Liver (tissue), 9 donors: ENCODE data around the gene FGF1. TPM values are rescaled to one million over a fixed set of nuclear protein-coding genes. Genes with fewer than 3 reads are reported as not detected.

Experiments used
- DNase-seq: peaks from one replicate; pipeline ENCODE4 v3.0.0-alpha.2; 2017; ENCODE audit warnings: low spot score
- H3K27ac ChIP-seq, 2 donors: one replicate each; pipeline ENCODE4 v1.7.0; 2013; ENCODE audit warnings: inconsistent platforms in 2 of 2, low read length in 2 of 2, control low read depth in 1 of 2, low read depth in 1 of 2, mild to moderate bottlenecking in 1 of 2
- H3K27me3 ChIP-seq, 4 donors: one replicate each; pipeline versions ENCODE4 v1.6.1 to v1.7.0; 2013; ENCODE audit warnings: low read length in 3 of 4, inconsistent platforms in 1 of 4, mild to moderate bottlenecking in 1 of 4, moderate library complexity in 1 of 4; ENCODE audit not compliant: control insufficient read depth in 4 of 4, insufficient read depth in 4 of 4
- H3K36me3 ChIP-seq, 4 donors: one replicate each; pipeline versions ENCODE4 v1.6.1 to v1.7.0; 2013; ENCODE audit warnings: low read length in 3 of 4, mild to moderate bottlenecking in 3 of 4, low read depth in 1 of 4, moderate library complexity in 1 of 4; ENCODE audit not compliant: control insufficient read depth in 4 of 4, insufficient read depth in 3 of 4
- H3K4me1 ChIP-seq, 4 donors: one replicate each; pipeline versions ENCODE4 v1.6.1 to v1.7.0; 2013; ENCODE audit warnings: low read length in 3 of 4, mild to moderate bottlenecking in 3 of 4, moderate library complexity in 1 of 4; ENCODE audit not compliant: control insufficient read depth in 4 of 4, insufficient read depth in 4 of 4
- H3K4me3 ChIP-seq, 3 donors: one replicate each; pipeline versions ENCODE4 v1.6.1 to v1.7.0; 2013; ENCODE audit warnings: low read length in 3 of 3, control low read depth in 1 of 3, low read depth in 1 of 3, mild to moderate bottlenecking in 1 of 3
- H3K9ac ChIP-seq, 2 donors: one replicate each; pipeline ENCODE4 v1.7.0; 2013; ENCODE audit warnings: low read length in 2 of 2, mild to moderate bottlenecking in 2 of 2, moderate library complexity in 2 of 2, control low read depth in 1 of 2, low read depth in 1 of 2
- H3K9me3 ChIP-seq, 4 donors: one replicate each; pipeline versions ENCODE4 v1.6.1 to v1.7.0; 2013; ENCODE audit warnings: low read length in 3 of 4; ENCODE audit not compliant: control insufficient read depth in 4 of 4
- ATF3 ChIP-seq: IDR thresholded peaks from 2 replicates; pipeline ENCODE4 v1.6.1; 2016; ENCODE audit warnings: antibody characterized with exemption
- CTCF ChIP-seq: fragments of 150-350 bp; IDR thresholded peaks from 2 replicates; pipeline ENCODE4 v1.5.1; 2017; ENCODE audit warnings: improper control_type of control experiment, low read depth, low read length; ENCODE audit not compliant: missing input control
- EGR1 ChIP-seq, 2 donors: IDR thresholded peaks; 2 replicates each; pipeline ENCODE4 v1.6.1; 2016 to 2018; ENCODE audit warnings: antibody characterized with exemption in 2 of 2, low read depth in 2 of 2
- FOXA1 ChIP-seq: IDR thresholded peaks from 2 replicates; pipeline ENCODE4 v1.6.1; 2016; ENCODE audit warnings: antibody characterized with exemption
- GABPA ChIP-seq, 2 donors: IDR thresholded peaks in 1 of 2; conservative IDR thresholded peaks in 1 of 2; 2 replicates each; pipeline ENCODE4 v1.6.1; 2016; ENCODE audit warnings: antibody characterized with exemption in 2 of 2, mild to moderate bottlenecking in 1 of 2, moderate library complexity in 1 of 2
- HNF4A ChIP-seq, 2 donors: conservative IDR thresholded peaks; 2 replicates each; pipeline ENCODE4 v1.6.1; 2016; ENCODE audit warnings: antibody characterized with exemption in 2 of 2, mild to moderate bottlenecking in 2 of 2
- HNF4G ChIP-seq: IDR thresholded peaks from 2 replicates; pipeline ENCODE4 v1.6.1; 2016; ENCODE audit warnings: antibody characterized with exemption
- JUND ChIP-seq, 2 donors: IDR thresholded peaks; 2 replicates each; pipeline ENCODE4 v1.6.1; 2016; ENCODE audit warnings: antibody characterized with exemption in 2 of 2
- MAX ChIP-seq: IDR thresholded peaks from 2 replicates; pipeline ENCODE4 v1.6.1; 2016; ENCODE audit warnings: antibody characterized with exemption
- NR2F2 ChIP-seq: IDR thresholded peaks from 2 replicates; pipeline ENCODE4 v1.6.1; 2016; ENCODE audit warnings: antibody characterized with exemption
- REST ChIP-seq: IDR thresholded peaks from 2 replicates; pipeline ENCODE4 v1.6.1; 2016; ENCODE audit warnings: antibody characterized with exemption, mild to moderate bottlenecking
- RXRA ChIP-seq, 2 donors: IDR thresholded peaks; 2 replicates each; pipeline ENCODE4 v1.6.1; 2017 to 2018; ENCODE audit warnings: antibody characterized with exemption in 2 of 2, mild to moderate bottlenecking in 1 of 2
- SP1 ChIP-seq: IDR thresholded peaks from 2 replicates; pipeline ENCODE4 v1.6.1; 2018; ENCODE audit warnings: antibody characterized with exemption, mild to moderate bottlenecking
- YY1 ChIP-seq: IDR thresholded peaks from 2 replicates; pipeline ENCODE4 v1.6.1; 2016; ENCODE audit warnings: antibody characterized with exemption, mild to moderate bottlenecking
- ZBTB33 ChIP-seq: IDR thresholded peaks from 2 replicates; pipeline ENCODE4 v1.6.1; 2016; ENCODE audit warnings: antibody characterized with exemption
- WGBS: extraction: QIAGEN DNeasy Blood & Tissue Kit; methylation state at CpG from one replicate; pipeline ENCODE4 v1.1.7; 2013; 5-methylcytosine and 5-hydroxymethylcytosine counted together
- polyA plus RNA-seq, 2 donors: library from polyadenylated mRNA; stranded (reverse) in 1 of 2; unstranded in 1 of 2; fragments of 200-250 nt in 1 of 2; fragments of >200 nt in 1 of 2; fragmentation: Nextera tagmentation in 1 of 2; extraction: Ambion mirVana in 1 of 2; gene quantifications; one replicate each; pipeline versions ENCODE4 v1.2.1 to v1.2.3, GENCODE V29; 2013 to 2015
- total RNA-seq, 2 donors: library from RNA; depleted of rRNA; stranded (reverse); fragments of >200 nt; gene quantifications; one replicate each; pipeline ENCODE4 v1.2.3, GENCODE V29; 2014
- donor health status: healthy.
- donor health status: healthy.
- donor health status: healthy.
- donor health status: healthy.
- donor health status: healthy.

FGF1 gene
- total and polyA plus RNA-seq, 4 donors, result 0.05 to 0.25 (median 0.16) TPM

GRCh38 chr5:142561486-142562097, 124.3 kb downstream of the FGF1 start (continued):
- TF ChIP-seq YY1, result no peak
- TF ChIP-seq ZBTB33, result no peak
- no peak for TF ChIP-seq RXRA (IDR thresholded peaks at IDR 0.05)
- TF ChIP-seq EGR1 (IDR thresholded peaks at IDR 0.05; ENCODE audit: low read depth in 2 of 2), result no peak

GRCh38 chr5:142561029-142561428, 124.9 kb downstream of the FGF1 start:
- no peak overlapping the region for H3K27ac ChIP-seq
- H3K9ac ChIP-seq, result no peak overlapping the region
- DNase-seq, result no peak
- no peaks in the 10 kb centered on the region for H3K27me3 ChIP-seq
- no peak overlapping the region for H3K4me3 ChIP-seq
- H3K4me1 ChIP-seq, result no peaks in the 10 kb centered on the region
- no peak for TF ChIP-seq HNF4G
- no peak for TF ChIP-seq FOXA1
- TF ChIP-seq JUND (IDR thresholded peaks at IDR 0.05), result no peak
- no peak for TF ChIP-seq EGR1 (IDR thresholded peaks at IDR 0.05; ENCODE audit: low read depth in 2 of 2)
- no peak for TF ChIP-seq REST
- no peak for TF ChIP-seq YY1
- TF ChIP-seq ZBTB33, result no peak
- TF ChIP-seq NR2F2, result no peak
- TF ChIP-seq ATF3, result no peak
- TF ChIP-seq HNF4A (conservative IDR thresholded peaks at IDR 0.05), result no peak
- H3K9me3 ChIP-seq, result no peaks in the 10 kb centered on the region
- no peaks in the 10 kb centered on the region for H3K36me3 ChIP-seq
- WGBS, result 86% methylated on average over 2 of the region's 2 CpGs

- H3K4me1 ChIP-seq, result peaks cover 0 to 10% (median 1%) of the 10 kb centered on the region in 4 donors
- 60% methylated on average over 6 of the region's 6 CpGs for WGBS
- no peak overlapping the region for H3K4me3 ChIP-seq
- no peak for DNase-seq
- no peak overlapping the region for H3K9ac ChIP-seq
- H3K27ac ChIP-seq, result no peak overlapping the region
- no peaks in the 10 kb centered on the region for H3K9me3 ChIP-seq
- H3K36me3 ChIP-seq, result no peaks in the 10 kb centered on the region
- no peaks in the 10 kb centered on the region for H3K27me3 ChIP-seq
- TF ChIP-seq HNF4G (no peak), GABPA (IDR thresholded peaks at IDR 0.05 in 1 of 2, conservative IDR thresholded peaks at IDR 0.05 in 1 of 2) (no peak), FOXA1 (no peak), MAX (no peak), NR2F2 (no peak), JUND (IDR thresholded peaks at IDR 0.05) (no peak), SP1 (no peak), CTCF (no peak), REST (no peak), YY1 (no peak)
These were observed 133.8 kb downstream of the FGF1 start for GRCh38 chr5:142552107-142552506.
